SU-DHL-6 (cell line): ENCODE results near the gene GP1BA.
A peak's percentile ranks its signal among the peaks of the same experiment; 100 is the strongest.

Experiments used
- H2AFZ ChIP-seq: fragments of 200-600 bp; sonication (generic); 2 replicates; pipeline ENCODE4 v1.6.1; 2014; ENCODE audit warnings: low read depth, mild to moderate bottlenecking, moderate library complexity, mixed read lengths, antibody characterized with exemption, low read length; ENCODE audit not compliant: severe bottlenecking
- H3F3A ChIP-seq: fragments of 200-600 bp; shearing (Covaris generic); 2 replicates; pipeline ENCODE4 v1.6.0; 2016; ENCODE audit warnings: antibody characterized with exemption, mild to moderate bottlenecking; ENCODE audit not compliant: insufficient read depth
- H3K27ac ChIP-seq: fragments of 200-600 bp; sonication (generic); 2 replicates; pipeline ENCODE4 v1.5.1; 2016; ENCODE audit warnings: low read depth, mild to moderate bottlenecking, low read length, moderate library complexity, mixed read lengths
- H3K27me3 ChIP-seq: fragments of 200-600 bp; sonication (generic), shearing (Covaris generic); 2 replicates; pipeline ENCODE4 v1.6.0; 2014; ENCODE audit warnings: mild to moderate bottlenecking, low read length
- H3K36me3 ChIP-seq: fragments of 200-600 bp; sonication (generic); 2 replicates; pipeline ENCODE4 v1.6.1; 2014; ENCODE audit warnings: mild to moderate bottlenecking, low read length, mixed read lengths
- H3K4me2 ChIP-seq: fragments of 300-600, 200-600 bp; shearing (Covaris generic), sonication (generic); 2 replicates; pipeline ENCODE4 v1.6.0; 2014; ENCODE audit warnings: low read length, low read depth, mild to moderate bottlenecking; ENCODE audit not compliant: poor library complexity, severe bottlenecking
- H3K4me3 ChIP-seq: fragments of 200-600 bp; sonication (generic); 2 replicates; pipeline ENCODE4 v1.5.1; 2014; ENCODE audit warnings: antibody characterized with exemption, low read length, mild to moderate bottlenecking, mixed read lengths; ENCODE audit not compliant: insufficient read depth, poor library complexity, severe bottlenecking
- H3K79me2 ChIP-seq: fragments of 200-600 bp; sonication (generic); 2 replicates; pipeline ENCODE4 v1.6.1; 2014; ENCODE audit warnings: mild to moderate bottlenecking, low read length, moderate library complexity; ENCODE audit not compliant: insufficient read depth
- H3K9ac ChIP-seq: fragments of 200-600 bp; sonication (generic); 2 replicates; pipeline ENCODE4 v1.7.0; 2014; ENCODE audit warnings: mild to moderate bottlenecking, low read length
- H3K9me2 ChIP-seq: fragments of 200-600 bp; sonication (generic); replicated peaks from 2 replicates; pipeline ENCODE4 v1.6.1; 2014; ENCODE audit warnings: low read length; ENCODE audit not compliant: insufficient read depth
- H3K9me3 ChIP-seq: fragments of 200-600 bp; sonication (generic); 2 replicates; pipeline ENCODE4 v1.6.1; 2014; ENCODE audit warnings: low read length, mixed read lengths; ENCODE audit not compliant: insufficient read depth
- H4K20me1 ChIP-seq: fragments of 200-600 bp; sonication (generic); 2 replicates; pipeline ENCODE4 v1.6.1; 2014; ENCODE audit warnings: low read depth, mild to moderate bottlenecking, antibody characterized with exemption, low read length, moderate library complexity, mixed read lengths
- EZH2phosphoT487 ChIP-seq: fragments of 200-600 bp; sonication (generic), shearing (Covaris generic); conservative IDR thresholded peaks from 2 replicates; pipeline ENCODE4 v1.6.1; 2018; ENCODE audit warnings: mild to moderate bottlenecking, antibody characterized with exemption, low read length, moderate library complexity, mixed read lengths
- TF ChIP-seq, protein P1 (sequence below): fragments of 200-600 bp; sonication (generic); IDR thresholded peaks from one replicate; pipeline ENCODE4 v1.5.1; 2017; ENCODE audit warnings: antibody characterized with exemption, mild to moderate bottlenecking, low read length, moderate library complexity; ENCODE audit not compliant: insufficient read depth, poor library complexity, severe bottlenecking

GP1BA gene

DNA sequence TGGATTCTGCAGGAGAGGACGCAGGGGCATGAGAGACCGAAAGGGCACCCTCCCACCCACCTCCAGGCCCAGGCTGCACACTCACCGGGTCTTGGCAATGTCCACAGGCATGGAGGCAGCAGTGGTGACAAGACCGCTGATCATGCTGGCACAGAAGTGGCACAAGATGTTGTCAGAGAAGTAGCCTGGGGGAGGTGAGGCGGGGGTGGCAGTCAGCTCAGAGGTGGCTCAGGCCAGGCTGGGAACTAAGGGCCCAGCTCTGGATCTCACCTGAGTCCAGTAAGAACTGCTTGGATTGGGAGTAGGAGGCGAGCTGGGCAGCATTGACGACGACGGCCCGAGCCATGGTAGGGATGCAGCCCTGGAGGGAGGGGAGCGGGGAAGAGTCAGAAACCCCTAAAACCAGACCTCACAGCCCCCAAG lies 6.0 kb downstream of the GP1BA start:
- Histone ChIP-seq H3K27me3 (no peaks in the 10 kb centered on the region), H3K4me3 (no peak overlapping the region), H2AFZ (no peak overlapping the region), H3K4me2 (peak overlapping the region; percentile 73), H3K27ac (no peak overlapping the region), H3K79me2 (peaks cover 39% of the 10 kb centered on the region), H3F3A (peaks cover 20% of the 10 kb centered on the region), H3K9me3 (no peaks in the 10 kb centered on the region), H3K9me2 (no peaks in the 10 kb centered on the region), H4K20me1 (no peaks in the 10 kb centered on the region), H3K9ac (peak overlapping the region; percentile 93), H3K36me3 (no peaks in the 10 kb centered on the region)
- TF ChIP-seq EZH2phosphoT487 = no peak
- TF ChIP-seq, protein P1, sequence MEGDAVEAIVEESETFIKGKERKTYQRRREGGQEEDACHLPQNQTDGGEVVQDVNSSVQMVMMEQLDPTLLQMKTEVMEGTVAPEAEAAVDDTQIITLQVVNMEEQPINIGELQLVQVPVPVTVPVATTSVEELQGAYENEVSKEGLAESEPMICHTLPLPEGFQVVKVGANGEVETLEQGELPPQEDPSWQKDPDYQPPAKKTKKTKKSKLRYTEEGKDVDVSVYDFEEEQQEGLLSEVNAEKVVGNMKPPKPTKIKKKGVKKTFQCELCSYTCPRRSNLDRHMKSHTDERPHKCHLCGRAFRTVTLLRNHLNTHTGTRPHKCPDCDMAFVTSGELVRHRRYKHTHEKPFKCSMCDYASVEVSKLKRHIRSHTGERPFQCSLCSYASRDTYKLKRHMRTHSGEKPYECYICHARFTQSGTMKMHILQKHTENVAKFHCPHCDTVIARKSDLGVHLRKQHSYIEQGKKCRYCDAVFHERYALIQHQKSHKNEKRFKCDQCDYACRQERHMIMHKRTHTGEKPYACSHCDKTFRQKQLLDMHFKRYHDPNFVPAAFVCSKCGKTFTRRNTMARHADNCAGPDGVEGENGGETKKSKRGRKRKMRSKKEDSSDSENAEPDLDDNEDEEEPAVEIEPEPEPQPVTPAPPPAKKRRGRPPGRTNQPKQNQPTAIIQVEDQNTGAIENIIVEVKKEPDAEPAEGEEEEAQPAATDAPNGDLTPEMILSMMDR = no peak

DNA sequence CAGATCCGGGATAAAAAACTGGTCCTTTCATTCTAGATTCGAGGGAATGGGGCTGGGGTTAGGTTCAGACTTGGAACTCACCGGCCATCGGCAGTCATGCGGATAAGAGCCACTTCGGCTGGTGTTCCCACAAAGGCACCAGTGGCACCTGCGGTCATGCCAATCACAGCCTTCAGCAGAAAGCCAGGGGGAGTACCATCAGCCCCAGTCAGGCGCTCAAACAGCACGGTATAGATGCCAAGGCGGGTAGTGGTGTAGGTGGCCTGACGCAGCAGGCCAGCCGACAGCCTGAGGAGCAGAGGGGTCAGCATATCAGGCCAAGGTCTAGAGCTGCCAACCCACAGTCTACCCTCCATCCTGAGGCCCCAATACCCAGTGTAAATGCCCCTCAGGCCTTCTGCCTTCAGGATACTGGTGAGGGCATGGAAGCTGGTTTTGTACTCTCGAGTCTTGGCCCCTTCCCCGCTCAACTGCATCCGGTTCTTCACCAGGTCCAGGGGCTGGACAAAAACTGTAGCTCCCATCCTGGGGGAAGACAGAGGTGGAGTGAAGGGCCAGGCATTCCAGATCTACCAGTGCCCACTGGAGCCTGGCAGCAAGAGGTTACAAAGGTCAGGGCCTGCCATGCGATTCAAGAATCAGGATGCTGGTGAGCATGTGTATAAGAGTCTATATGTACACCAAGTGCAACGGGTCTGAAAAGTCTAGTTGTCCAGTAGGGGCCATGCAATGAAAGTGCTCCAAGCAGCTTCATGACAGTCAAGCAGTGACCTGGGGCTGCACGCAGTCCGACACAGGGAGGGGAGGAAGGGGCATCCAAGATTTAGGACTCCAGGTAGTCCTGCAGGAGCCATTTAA lies 6.8 kb downstream of the GP1BA start:
- H2AFZ ChIP-seq = peak overlapping the region; percentile 50
- H3K4me3 ChIP-seq = peak overlapping the region; percentile 83
- no peaks in the 10 kb centered on the region for H3K27me3 ChIP-seq
- H3K27ac ChIP-seq = peak overlapping the region; percentile 88
- H3K36me3 ChIP-seq = no peaks in the 10 kb centered on the region
- H3K9me3 ChIP-seq = no peaks in the 10 kb centered on the region
- peaks cover 25% of the 10 kb centered on the region for H3F3A ChIP-seq
- H3K9ac ChIP-seq = peak overlapping the region; percentile 93
- no peak for TF ChIP-seq EZH2phosphoT487
- TF ChIP-seq, protein P1 = no peak
- H3K9me2 ChIP-seq = no peaks in the 10 kb centered on the region
- H3K4me2 ChIP-seq = peak overlapping the region; percentile 73
- H3K79me2 ChIP-seq = peaks cover 48% of the 10 kb centered on the region
- no peaks in the 10 kb centered on the region for H4K20me1 ChIP-seq

DNA sequence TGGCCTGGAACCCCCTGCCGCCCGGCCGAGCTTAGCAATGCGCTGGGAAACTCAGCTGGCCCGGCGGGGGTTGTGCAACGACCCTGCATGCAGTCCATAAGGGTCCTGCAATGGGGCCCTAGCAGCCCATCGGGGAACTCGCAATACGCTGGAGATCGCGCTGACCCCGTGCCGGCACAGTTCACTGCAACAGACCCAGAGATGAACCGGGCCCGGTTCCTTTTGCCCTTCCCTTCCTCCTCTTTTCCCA lies 7.4 kb downstream of the GP1BA start:
- TF ChIP-seq, protein P1 = no peak
- no peak for TF ChIP-seq EZH2phosphoT487
- Histone ChIP-seq H3K9ac (peak overlapping the region; percentile 93), H3F3A (peaks cover 31% of the 10 kb centered on the region), H3K27ac (peak overlapping the region; percentile 88), H2AFZ (peak overlapping the region; percentile 50), H3K27me3 (no peaks in the 10 kb centered on the region), H3K36me3 (no peaks in the 10 kb centered on the region), H3K4me3 (peak overlapping the region; percentile 83), H3K79me2 (peaks cover 48% of the 10 kb centered on the region), H3K4me2 (peak overlapping the region; percentile 73), H3K9me2 (no peaks in the 10 kb centered on the region), H4K20me1 (no peaks in the 10 kb centered on the region), H3K9me3 (no peaks in the 10 kb centered on the region)
